Colonic mucosa (tissue), 4 donors: ENCODE measurements around the gene STARD13. TPM values are rescaled to one million over a fixed set of nuclear protein-coding genes. Genes with fewer than 3 reads are reported as not detected.

Experiments
- DNase-seq: peaks from one replicate; pipeline ENCODE4 v3.0.0-alpha.2; 2020
- H3K27ac ChIP-seq: fragments of 200-600 bp; one replicate; pipeline ENCODE4 v1.8.0; 2021
- H3K27me3 ChIP-seq: fragments of 200-600 bp; one replicate; pipeline ENCODE4 v1.8.0; 2021
- H3K36me3 ChIP-seq: fragments of 200-600 bp; one replicate; pipeline ENCODE4 v1.8.0; 2021
- H3K4me1 ChIP-seq: fragments of 200-600 bp; one replicate; pipeline ENCODE4 v1.8.0; 2021; ENCODE audit warnings: mild to moderate bottlenecking
- H3K4me3 ChIP-seq: fragments of 200-600 bp; one replicate; pipeline ENCODE4 v1.8.0; 2021
- H3K9ac ChIP-seq, 2 donors: one replicate each; pipeline ENCODE4 v1.7.0; 2013; ENCODE audit warnings: control low read depth in 2 of 2, low read depth in 2 of 2, low read length in 2 of 2
- H3K9me3 ChIP-seq: fragments of 200-600 bp; one replicate; pipeline ENCODE4 v1.8.0; 2021
- CTCF ChIP-seq: fragments of 200-600 bp; IDR thresholded peaks from one replicate; pipeline ENCODE4 v1.8.0; 2022; ENCODE audit warnings: antibody characterized with exemption, mild to moderate bottlenecking
- intact Hi-C: fragments of 100-400 bp; cut with DNase I; formaldehyde crosslinking; loops from one replicate; pipeline ENCODE4 v1.14.1; 2022
- total RNA-seq, 2 donors: library from RNA; stranded (reverse); fragmentation: NEBNext Ultra II Directional in 1 of 2; extraction: Animal tissue kit (Norgen Biotek cat#: 25700) in 1 of 2; gene quantifications; one replicate each; pipeline ENCODE4 v1.2.1, GENCODE V29; 2021
- donor health status: healthy.
- donor health status: DM: no; HTN: no; CAD: no.
- donor health status: DM: no; HTN: no; CAD: no.

Gene STARD13
- total RNA-seq, 2 donors from 2014 or later, result 21.3 to 30.2 TPM

DNA sequence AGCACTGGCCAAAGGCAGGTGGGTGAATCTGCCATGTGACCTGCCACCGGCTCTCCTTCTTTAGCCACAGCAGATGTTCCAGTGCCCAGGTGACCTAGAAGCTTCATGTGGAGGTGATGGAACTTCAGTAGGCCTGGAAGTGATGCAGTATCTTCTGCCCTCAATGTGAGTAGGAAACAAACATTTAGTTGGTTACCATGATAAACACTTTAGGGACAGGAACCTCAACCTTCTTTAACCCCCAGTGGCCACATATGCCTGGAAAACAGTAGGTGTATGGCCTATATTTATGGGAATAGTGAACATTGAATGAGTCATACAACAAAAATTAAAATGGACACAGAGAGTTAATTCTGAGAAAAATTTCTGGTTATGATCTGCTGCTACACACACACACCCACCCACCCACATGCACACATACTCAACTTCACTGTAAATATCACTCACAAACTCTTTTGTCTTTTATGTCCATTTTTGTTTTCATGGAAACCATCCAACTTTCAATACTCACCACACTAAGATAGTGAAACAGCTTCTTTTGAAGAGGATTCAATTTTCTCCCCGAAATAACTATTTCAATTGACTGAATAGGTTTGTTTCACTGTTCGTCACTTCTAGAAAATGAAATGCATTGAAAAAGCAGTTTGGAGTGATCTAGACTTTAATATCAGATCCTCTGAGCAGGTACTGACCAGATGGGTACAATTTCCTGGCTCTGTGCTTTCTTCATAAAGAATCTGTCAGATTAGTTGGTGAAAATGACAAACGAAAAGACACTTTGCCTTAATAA lies 97.3 kb downstream of the STARD13 start:
- TF ChIP-seq CTCF, result no peak
- no peaks in the 10 kb centered on the region for H3K4me1 ChIP-seq
- intact Hi-C loops, result no loop called here
- H3K27me3 ChIP-seq, result no peaks in the 10 kb centered on the region
- no peak overlapping the region for H3K9ac ChIP-seq
- H3K27ac ChIP-seq, result no peak overlapping the region
- no peaks in the 10 kb centered on the region for H3K9me3 ChIP-seq
- H3K4me3 ChIP-seq, result no peak overlapping the region
- no peaks in the 10 kb centered on the region for H3K36me3 ChIP-seq
- DNase-seq, result no peak

DNA sequence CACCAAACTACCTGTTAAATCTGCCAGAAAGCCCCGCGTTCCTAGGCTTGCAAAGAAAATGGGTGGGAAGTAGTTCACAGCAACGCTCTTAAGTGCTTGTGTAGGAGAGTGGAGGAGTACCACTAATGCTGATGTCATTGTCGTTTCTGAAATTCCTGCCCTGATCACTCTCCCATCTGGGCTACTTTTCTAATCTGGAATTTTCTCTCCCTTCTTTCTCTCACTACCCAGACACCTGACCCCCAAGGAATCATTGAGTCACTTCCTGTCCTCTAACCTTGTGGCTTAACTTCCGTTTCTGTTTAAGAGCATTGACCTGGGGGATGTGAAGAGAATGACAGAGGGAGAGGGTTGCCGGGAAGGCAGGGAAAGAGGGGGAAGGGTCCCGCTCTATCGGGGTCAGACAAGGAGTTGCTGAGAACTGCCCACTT lies 98.7 kb downstream of the STARD13 start:
- H3K4me1 ChIP-seq, result no peaks in the 10 kb centered on the region
- DNase-seq, result no peak
- no peak overlapping the region for H3K9ac ChIP-seq
- no peaks in the 10 kb centered on the region for H3K9me3 ChIP-seq
- intact Hi-C loops, result no loop called here
- no peak overlapping the region for H3K27ac ChIP-seq
- H3K27me3 ChIP-seq, result no peaks in the 10 kb centered on the region
- no peak overlapping the region for H3K4me3 ChIP-seq
- H3K36me3 ChIP-seq, result no peaks in the 10 kb centered on the region
- TF ChIP-seq CTCF, result no peak

DNA sequence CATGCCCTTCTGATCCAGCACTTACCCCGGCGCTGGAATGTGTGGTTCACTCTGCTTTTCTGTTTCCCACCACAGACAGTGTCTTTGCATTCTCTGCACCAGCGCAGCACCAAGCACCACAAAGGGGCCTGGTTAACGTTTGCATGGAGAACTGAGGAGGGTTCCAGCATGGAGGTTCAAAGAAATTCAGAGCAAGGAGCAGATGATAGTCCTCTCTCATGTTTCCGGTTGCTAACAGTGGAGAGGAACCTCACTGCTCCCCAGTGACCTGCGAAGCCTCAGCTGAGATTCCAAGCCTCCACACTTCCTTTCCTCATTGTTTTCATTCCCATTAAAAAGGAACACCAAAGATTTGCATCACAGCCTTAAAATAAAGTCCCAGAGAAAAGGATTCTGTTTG lies 99.7 kb downstream of the STARD13 start:
- intact Hi-C loops, result no loop called here
- no peaks in the 10 kb centered on the region for H3K36me3 ChIP-seq
- TF ChIP-seq CTCF, result no peak
- H3K9ac ChIP-seq, result no peak overlapping the region
- no peak for DNase-seq
- no peaks in the 10 kb centered on the region for H3K27me3 ChIP-seq
- H3K27ac ChIP-seq, result no peak overlapping the region
- H3K4me1 ChIP-seq, result no peaks in the 10 kb centered on the region
- H3K9me3 ChIP-seq, result no peaks in the 10 kb centered on the region
- no peak overlapping the region for H3K4me3 ChIP-seq

DNA sequence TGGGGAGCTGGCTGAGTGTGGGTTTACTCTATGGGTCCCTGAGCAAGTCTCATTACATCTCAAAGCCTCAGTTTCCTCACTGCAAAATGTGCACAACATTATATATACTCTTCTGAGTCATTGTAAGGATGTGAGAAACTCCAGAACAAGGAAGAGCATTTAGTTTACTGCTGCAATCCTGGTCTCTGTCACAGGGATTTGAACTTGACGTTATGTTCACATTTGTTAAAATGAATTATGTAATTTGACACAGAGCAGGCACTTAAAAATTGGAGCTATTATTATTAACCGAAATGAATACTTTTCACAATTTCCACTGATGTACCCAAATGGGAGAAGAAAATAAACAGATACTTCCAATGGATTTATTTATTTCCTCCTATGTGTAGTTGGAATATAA lies 101.0 kb downstream of the STARD13 start:
- Histone ChIP-seq H3K4me3 (no peak overlapping the region), H3K36me3 (no peaks in the 10 kb centered on the region), H3K4me1 (no peaks in the 10 kb centered on the region), H3K9me3 (no peaks in the 10 kb centered on the region), H3K9ac (no peak overlapping the region), H3K27ac (no peak overlapping the region), H3K27me3 (no peaks in the 10 kb centered on the region)
- DNase-seq, result no peak
- intact Hi-C loops, result no loop called here
- TF ChIP-seq CTCF, result no peak

DNA sequence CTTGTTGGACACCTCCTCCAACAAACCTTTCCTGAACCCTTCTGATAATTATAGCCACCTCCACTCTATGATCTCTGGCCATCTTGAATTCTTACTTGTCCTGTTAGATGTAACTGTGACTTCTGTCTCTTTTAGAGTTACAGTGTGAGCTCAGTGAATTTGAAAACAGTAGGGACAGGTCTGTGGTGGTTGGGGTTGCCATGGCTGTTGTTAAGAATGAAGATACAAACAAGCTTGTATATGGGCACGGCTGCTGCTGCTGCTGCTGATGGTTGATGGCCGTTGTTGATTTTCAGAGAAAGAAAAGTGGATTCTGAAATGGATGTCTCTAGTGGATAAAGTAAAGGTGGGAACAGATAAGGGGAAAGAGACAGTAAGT lies 101.5 kb downstream of the STARD13 start:
- Histone ChIP-seq H3K9ac (no peak overlapping the region), H3K27ac (no peak overlapping the region), H3K4me1 (no peaks in the 10 kb centered on the region), H3K36me3 (no peaks in the 10 kb centered on the region), H3K9me3 (no peaks in the 10 kb centered on the region), H3K4me3 (no peak overlapping the region), H3K27me3 (no peaks in the 10 kb centered on the region)
- no peak for TF ChIP-seq CTCF
- intact Hi-C loops, result no loop called here
- DNase-seq, result no peak
